Measurements from ENCODE around the gene CGNL1. TPM values are rescaled to one million over a fixed set of nuclear protein-coding genes. Genes with fewer than 3 reads are reported as not detected.

Gene CGNL1
- total RNA-seq, 2 donors from 2014 or later: 3.9 to 4.7 TPM

DNA sequence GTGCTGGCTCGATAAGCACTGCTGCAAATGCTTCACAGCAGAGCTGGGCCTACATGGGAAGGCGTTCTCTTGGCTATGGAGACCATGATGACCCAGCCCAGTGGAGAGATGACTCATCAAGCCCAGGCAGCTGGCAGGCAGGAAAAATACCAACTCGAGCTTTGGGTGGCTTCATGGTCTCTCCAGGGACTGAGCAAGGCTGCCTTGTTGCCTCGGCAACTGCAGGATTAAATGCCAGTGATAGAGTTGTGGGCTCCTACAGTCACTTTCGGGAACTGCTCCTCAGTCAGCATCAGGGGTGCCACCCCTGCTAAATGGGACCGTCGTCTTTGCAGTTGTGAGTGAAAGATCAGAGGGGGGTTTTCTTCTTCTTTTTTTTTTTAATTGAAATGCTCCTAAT is 160.8 kb downstream of the CGNL1 start:
- DNase-seq: peak; percentile 40
- no peaks in the 10 kb centered on the region for H3K27me3 ChIP-seq
- no peaks in the 10 kb centered on the region for H3K36me3 ChIP-seq
- H3K4me3 ChIP-seq: no peak overlapping the region
- intact Hi-C loops (cut with DNase I): no loop called here
- TF ChIP-seq, protein P1, sequence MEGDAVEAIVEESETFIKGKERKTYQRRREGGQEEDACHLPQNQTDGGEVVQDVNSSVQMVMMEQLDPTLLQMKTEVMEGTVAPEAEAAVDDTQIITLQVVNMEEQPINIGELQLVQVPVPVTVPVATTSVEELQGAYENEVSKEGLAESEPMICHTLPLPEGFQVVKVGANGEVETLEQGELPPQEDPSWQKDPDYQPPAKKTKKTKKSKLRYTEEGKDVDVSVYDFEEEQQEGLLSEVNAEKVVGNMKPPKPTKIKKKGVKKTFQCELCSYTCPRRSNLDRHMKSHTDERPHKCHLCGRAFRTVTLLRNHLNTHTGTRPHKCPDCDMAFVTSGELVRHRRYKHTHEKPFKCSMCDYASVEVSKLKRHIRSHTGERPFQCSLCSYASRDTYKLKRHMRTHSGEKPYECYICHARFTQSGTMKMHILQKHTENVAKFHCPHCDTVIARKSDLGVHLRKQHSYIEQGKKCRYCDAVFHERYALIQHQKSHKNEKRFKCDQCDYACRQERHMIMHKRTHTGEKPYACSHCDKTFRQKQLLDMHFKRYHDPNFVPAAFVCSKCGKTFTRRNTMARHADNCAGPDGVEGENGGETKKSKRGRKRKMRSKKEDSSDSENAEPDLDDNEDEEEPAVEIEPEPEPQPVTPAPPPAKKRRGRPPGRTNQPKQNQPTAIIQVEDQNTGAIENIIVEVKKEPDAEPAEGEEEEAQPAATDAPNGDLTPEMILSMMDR (IDR thresholded peaks at IDR 0.05): no peak
- H3K9ac ChIP-seq (ENCODE audit: low read depth in 2 of 2, low read length in 2 of 2): no peak overlapping the region
- peaks cover 3% of the 10 kb centered on the region for H3K4me1 ChIP-seq
- H3K9me3 ChIP-seq: no peaks in the 10 kb centered on the region
- H3K27ac ChIP-seq: no peak overlapping the region

DNA sequence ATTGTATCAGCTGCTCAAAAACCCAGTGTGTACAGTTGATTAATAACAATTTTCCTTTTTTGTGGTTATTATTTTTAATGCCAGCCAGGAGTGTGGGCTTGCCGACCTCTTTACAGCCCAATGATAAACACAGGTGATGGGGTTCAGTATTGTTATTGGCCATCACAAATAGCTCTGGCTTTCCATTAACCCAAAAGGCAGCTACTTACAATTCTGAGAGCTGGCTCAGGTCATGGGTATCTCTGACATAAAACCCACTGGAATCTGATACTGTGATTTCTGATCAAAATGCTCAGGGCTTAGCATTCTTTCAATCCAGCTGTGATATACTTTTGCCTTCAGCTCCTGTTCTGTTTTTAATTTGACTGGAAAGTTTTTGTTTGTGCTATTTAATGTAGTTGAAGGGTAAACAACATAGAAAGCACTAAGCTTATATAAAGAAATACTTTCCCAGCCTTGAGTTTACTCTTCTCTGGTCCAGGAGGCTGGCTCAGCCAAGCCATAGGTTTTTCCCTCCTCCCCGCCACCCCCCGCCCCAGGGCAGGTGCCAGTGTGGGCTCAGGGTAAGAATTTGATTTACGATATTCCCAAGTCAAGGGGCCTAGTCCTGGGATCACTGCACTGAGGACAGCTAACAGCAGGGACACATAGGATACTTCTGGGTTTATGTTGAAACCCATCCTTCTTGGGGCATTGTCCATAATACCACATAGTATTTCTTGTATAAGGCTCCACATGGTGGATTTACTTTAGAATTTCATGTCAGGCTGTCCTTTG is 161.4 kb downstream of the CGNL1 start:
- no peaks in the 10 kb centered on the region for H3K27me3 ChIP-seq
- TF ChIP-seq, protein P1 (IDR thresholded peaks at IDR 0.05): no peak
- intact Hi-C loops (cut with DNase I): no loop called here
- no peak overlapping the region for H3K4me3 ChIP-seq
- peak overlapping the region; percentile 9 for H3K27ac ChIP-seq
- H3K36me3 ChIP-seq: no peaks in the 10 kb centered on the region
- DNase-seq: no peak
- peaks cover 3% of the 10 kb centered on the region for H3K4me1 ChIP-seq
- H3K9ac ChIP-seq (ENCODE audit: low read depth in 2 of 2, low read length in 2 of 2): no peak overlapping the region
- no peaks in the 10 kb centered on the region for H3K9me3 ChIP-seq

DNA sequence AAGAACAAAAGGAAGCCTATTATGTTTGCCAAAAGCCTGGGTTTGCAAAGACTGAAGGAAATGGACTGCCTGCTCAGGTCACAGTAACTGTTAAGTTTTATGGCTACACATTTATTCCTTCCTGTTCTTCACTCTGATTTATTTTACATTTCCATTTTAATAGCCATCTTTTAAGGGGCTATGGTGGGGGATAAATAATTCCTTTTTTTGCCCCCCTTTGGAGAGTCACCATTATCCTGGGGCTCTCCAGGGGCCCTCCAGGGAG is 161.9 kb downstream of the CGNL1 start:
- Histone ChIP-seq H3K36me3 (no peaks in the 10 kb centered on the region), H3K4me3 (no peak overlapping the region), H3K4me1 (peaks cover 3% of the 10 kb centered on the region), H3K9me3 (no peaks in the 10 kb centered on the region), H3K9ac (ENCODE audit: low read depth in 2 of 2, low read length in 2 of 2) (no peak overlapping the region), H3K27ac (no peak overlapping the region), H3K27me3 (no peaks in the 10 kb centered on the region)
- TF ChIP-seq, protein P1 (IDR thresholded peaks at IDR 0.05): no peak
- intact Hi-C loops (cut with DNase I): no loop called here
- DNase-seq: no peak

DNA sequence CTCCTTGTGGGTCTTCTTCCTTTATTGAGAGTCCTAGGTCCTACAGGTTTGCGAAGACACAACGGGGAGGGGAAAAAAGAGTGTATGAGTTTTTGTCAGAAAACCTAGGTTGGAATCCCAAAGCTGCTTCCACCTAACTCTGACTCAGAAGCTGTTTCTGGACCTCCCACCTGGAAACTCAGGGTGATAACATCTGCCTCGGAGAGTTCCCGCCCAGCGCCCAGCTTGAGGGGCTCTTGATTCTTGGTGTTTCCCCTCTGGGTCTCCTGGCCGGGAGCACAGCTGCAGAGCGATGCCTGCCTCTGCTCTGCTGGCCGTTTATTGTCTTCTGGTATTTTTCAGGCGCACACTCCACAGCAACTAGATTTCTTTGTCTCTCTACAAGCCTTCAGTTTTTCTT is 162.5 kb downstream of the CGNL1 start:
- Histone ChIP-seq H3K27ac (no peak overlapping the region), H3K27me3 (no peaks in the 10 kb centered on the region), H3K36me3 (no peaks in the 10 kb centered on the region), H3K4me3 (no peak overlapping the region), H3K9ac (ENCODE audit: low read depth in 2 of 2, low read length in 2 of 2) (no peak overlapping the region), H3K4me1 (peaks cover 3% of the 10 kb centered on the region), H3K9me3 (no peaks in the 10 kb centered on the region)
- intact Hi-C loops (cut with DNase I): no loop called here
- TF ChIP-seq, protein P1 (IDR thresholded peaks at IDR 0.05): no peak
- no peak for DNase-seq

DNA sequence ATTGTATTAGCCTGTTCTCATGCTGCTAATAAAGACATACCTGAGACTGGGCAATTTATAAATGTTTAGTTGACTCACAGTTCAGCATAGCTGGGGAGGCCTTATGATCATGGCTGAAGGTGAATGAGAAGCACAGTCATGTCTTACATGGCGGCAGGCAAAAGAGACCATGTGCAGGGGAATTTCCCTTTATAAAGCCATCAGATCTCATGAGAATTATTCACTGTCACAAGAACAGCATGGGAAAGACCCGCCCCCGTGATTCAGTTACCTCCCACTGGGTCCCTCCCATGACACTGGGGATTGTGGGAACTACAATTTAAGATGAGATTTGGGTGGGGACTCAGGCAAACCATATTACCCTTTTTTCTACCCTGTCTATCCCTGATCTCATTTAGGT is 163.9 kb downstream of the CGNL1 start:
- intact Hi-C loops (cut with DNase I): no loop called here
- no peaks in the 10 kb centered on the region for H3K36me3 ChIP-seq
- H3K9me3 ChIP-seq: no peaks in the 10 kb centered on the region
- peaks cover 3% of the 10 kb centered on the region for H3K4me1 ChIP-seq
- H3K27me3 ChIP-seq: no peaks in the 10 kb centered on the region
- no peak overlapping the region for H3K9ac ChIP-seq (ENCODE audit: low read depth in 2 of 2, low read length in 2 of 2)
- DNase-seq: no peak
- no peak overlapping the region for H3K27ac ChIP-seq
- TF ChIP-seq, protein P1 (IDR thresholded peaks at IDR 0.05): no peak
- no peak overlapping the region for H3K4me3 ChIP-seq

Data from colonic mucosa (tissue), 4 donors.